ENCODE results near the gene GALNS.

- TF ChIP-seq CTCF (conservative IDR thresholded peaks at IDR 0.05; ENCODE audit: low read depth, low read length) = no peak
- no peak for TF ChIP-seq MXI1 (IDR thresholded peaks at IDR 0.05; ENCODE audit: borderline replicate concordance, low read depth, low read length)
- TF ChIP-seq POLR2A (IDR thresholded peaks at IDR 0.05; ENCODE audit: low read depth, low read length) = no peak
- no peak for TF ChIP-seq MAZ (IDR thresholded peaks at IDR 0.05; ENCODE audit: borderline replicate concordance, low read depth, low read length)
- TF ChIP-seq MAFK (IDR thresholded peaks at IDR 0.05; ENCODE audit: low read depth, low read length) = no peak
- no peak for TF ChIP-seq BHLHE40 (IDR thresholded peaks at IDR 0.05; ENCODE audit: low read depth, low read length)
- peak; percentile 30; the same call in 1 of the 2 replicates for TF ChIP-seq USF2 (IDR thresholded peaks at IDR 0.05; ENCODE audit: low read depth, low read length)
- no peak for TF ChIP-seq CEBPB (IDR thresholded peaks at IDR 0.05; ENCODE audit: low read depth, low read length)
- TF ChIP-seq RAD21 (IDR thresholded peaks at IDR 0.05; ENCODE audit: low read length) = no peak
- no peak for TF ChIP-seq FOS (IDR thresholded peaks at IDR 0.05; ENCODE audit: low read depth, low read length)
- TF ChIP-seq CHD1 (IDR thresholded peaks at IDR 0.05; ENCODE audit: low read depth, low read length) = no peak
- TF ChIP-seq SMC3 (IDR thresholded peaks at IDR 0.05; ENCODE audit: low read depth, low read length) = no peak
- no peak for TF ChIP-seq RCOR1 (IDR thresholded peaks at IDR 0.05; ENCODE audit: insufficient replicate concordance, low read length)
Measured at GRCh38 chr16:88846088-88846487, 10.7 kb downstream of the GALNS start.

All from IMR-90 (cell line).